Upper lobe of left lung (tissue), 6 donors: ENCODE results near the gene PELO. TPM values are rescaled to one million over a fixed set of nuclear protein-coding genes. Genes with fewer than 3 reads are reported as not detected.
A peak's percentile ranks its signal among the peaks of the same experiment; 100 is the strongest.

Source experiments
- ATAC-seq, 2 donors: fragments of 200-7000 bp; cut with Tn5 transposase; one replicate each; pipeline ENCODE4 v1.9.1; 2022; ENCODE audit warnings: mild to moderate bottlenecking in 2 of 2, moderate library complexity in 2 of 2; ENCODE audit not compliant: low FRiP score in 2 of 2
- DNase-seq, 2 donors: peaks; one replicate each; pipeline ENCODE4 v3.0.0-alpha.2; 2019 to 2020
- H3K27ac ChIP-seq, 4 donors: fragments of 200-600 bp; sonication (generic); one replicate each; pipeline ENCODE4 v1.5.1; 2016 to 2019
- H3K27me3 ChIP-seq, 4 donors: fragments of 200-600 bp; sonication (generic); one replicate each; pipeline ENCODE4 v1.5.1; 2017 to 2019
- H3K36me3 ChIP-seq, 4 donors: fragments of 200-600 bp; sonication (generic); one replicate each; pipeline ENCODE4 v1.5.1; 2016 to 2019
- H3K4me1 ChIP-seq, 4 donors: fragments of 200-600 bp; sonication (generic); one replicate each; pipeline ENCODE4 v1.5.1; 2018 to 2019
- H3K4me3 ChIP-seq, 4 donors: fragments of 200-600 bp; sonication (generic); one replicate each; pipeline ENCODE4 v1.5.1; 2017 to 2019; ENCODE audit warnings: mild to moderate bottlenecking in 2 of 4, moderate library complexity in 1 of 4
- H3K9me3 ChIP-seq, 4 donors: fragments of 200-600 bp; sonication (generic); one replicate each; pipeline ENCODE4 v1.5.1; 2018 to 2019
- EP300 ChIP-seq, 4 donors: sonication (generic); formaldehyde crosslinking; IDR thresholded peaks; one replicate each; pipeline ENCODE4 v1.5.1; 2017; ENCODE audit warnings: antibody characterized with exemption in 4 of 4, control low read depth in 2 of 4
- POLR2A ChIP-seq, 4 donors: fragments of 450-650 bp; IDR thresholded peaks; one replicate each; pipeline ENCODE4 v1.5.1; 2016 to 2017; ENCODE audit warnings: antibody characterized with exemption in 4 of 4, mild to moderate bottlenecking in 2 of 4
- POLR2AphosphoS5 ChIP-seq, 2 donors: sonication (generic); formaldehyde crosslinking; IDR thresholded peaks; one replicate each; pipeline ENCODE4 v1.5.1; 2017; ENCODE audit warnings: antibody characterized with exemption in 2 of 2
- WGBS, 2 donors: methylation state at CpG; one replicate each; pipeline ENCODE4 v1.1.5; 2017 to 2018; 5-methylcytosine and 5-hydroxymethylcytosine counted together
- total RNA-seq, 6 donors: library from RNA; depleted of rRNA in 4 of 6; stranded (reverse); fragments of >200 nt in 4 of 6; gene quantifications; one replicate each; pipeline versions ENCODE4 v1.1.0 to v1.2.1, GENCODE V29; 2016 to 2021
- TF ChIP-seq, protein P1 (sequence below), 6 experiments: fragments of 450-650 bp in 4 of 6; fragments of 200-600 bp in 2 of 6; sonication (generic) in 2 of 6; IDR thresholded peaks; one replicate each; pipeline ENCODE4 v1.5.1; 2016 to 2019; ENCODE audit warnings: antibody characterized with exemption in 6 of 6
- donor health status: DM: no; HTN: no; CAD: no; lungs with moderate emphysema.
- donor health status: DM: no; HTN: yes; CAD: no; lungs with severe emphysema.

The PELO gene
- total RNA-seq, 6 donors from 2014 or later, result 15.0 to 42.3 (median 28.7) TPM

DNA sequence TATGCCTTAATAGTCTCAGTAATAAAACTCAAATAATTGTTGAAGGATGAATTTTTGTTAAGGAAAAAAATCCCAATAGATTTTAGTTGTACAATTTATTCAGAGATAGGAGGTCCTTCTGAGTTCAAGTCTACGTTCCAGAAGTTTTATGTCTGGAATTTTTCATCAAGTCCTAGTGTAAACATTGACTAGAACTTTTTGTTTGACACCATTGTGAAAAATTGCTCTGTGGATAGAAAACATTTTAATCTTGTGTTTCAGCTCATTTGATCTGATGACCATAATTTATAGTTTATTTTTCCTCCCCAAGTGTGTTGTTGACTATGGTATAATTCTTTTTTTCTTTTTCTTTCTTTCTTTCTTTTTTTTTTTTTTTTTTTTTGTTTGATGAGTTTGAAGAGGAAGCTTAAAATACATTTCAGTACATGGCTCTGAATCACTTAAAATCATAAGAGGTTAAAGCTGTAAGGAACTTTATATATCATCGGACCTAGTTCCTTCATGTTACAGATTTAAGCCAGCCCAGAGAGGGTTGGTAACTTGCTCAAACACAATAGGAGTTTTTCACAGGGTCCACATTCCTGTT lies 20.7 kb downstream of the PELO start:
- Histone ChIP-seq H3K4me3 (no peak overlapping the region), H3K27ac (peak overlapping the region in 2 of 4 donors; percentile 74 to 82), H3K36me3 (peaks cover 0 to 5% (median 0%) of the 10 kb centered on the region in 4 donors), H3K27me3 (no peaks in the 10 kb centered on the region), H3K9me3 (no peaks in the 10 kb centered on the region), H3K4me1 (peaks cover 52 to 75% (median 54%) of the 10 kb centered on the region in 4 donors)
- DNase-seq (no peak), ATAC-seq (no peak)
- 48 to 56% methylated on average over 2 of the region's 2 CpGs for WGBS, 2 donors
- TF ChIP-seq POLR2AphosphoS5 (IDR thresholded peaks at IDR 0.05) (no peak), POLR2A (IDR thresholded peaks at IDR 0.05) (no peak), EP300 (IDR thresholded peaks at IDR 0.05) (no peak)
- TF ChIP-seq, protein P1, sequence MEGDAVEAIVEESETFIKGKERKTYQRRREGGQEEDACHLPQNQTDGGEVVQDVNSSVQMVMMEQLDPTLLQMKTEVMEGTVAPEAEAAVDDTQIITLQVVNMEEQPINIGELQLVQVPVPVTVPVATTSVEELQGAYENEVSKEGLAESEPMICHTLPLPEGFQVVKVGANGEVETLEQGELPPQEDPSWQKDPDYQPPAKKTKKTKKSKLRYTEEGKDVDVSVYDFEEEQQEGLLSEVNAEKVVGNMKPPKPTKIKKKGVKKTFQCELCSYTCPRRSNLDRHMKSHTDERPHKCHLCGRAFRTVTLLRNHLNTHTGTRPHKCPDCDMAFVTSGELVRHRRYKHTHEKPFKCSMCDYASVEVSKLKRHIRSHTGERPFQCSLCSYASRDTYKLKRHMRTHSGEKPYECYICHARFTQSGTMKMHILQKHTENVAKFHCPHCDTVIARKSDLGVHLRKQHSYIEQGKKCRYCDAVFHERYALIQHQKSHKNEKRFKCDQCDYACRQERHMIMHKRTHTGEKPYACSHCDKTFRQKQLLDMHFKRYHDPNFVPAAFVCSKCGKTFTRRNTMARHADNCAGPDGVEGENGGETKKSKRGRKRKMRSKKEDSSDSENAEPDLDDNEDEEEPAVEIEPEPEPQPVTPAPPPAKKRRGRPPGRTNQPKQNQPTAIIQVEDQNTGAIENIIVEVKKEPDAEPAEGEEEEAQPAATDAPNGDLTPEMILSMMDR (IDR thresholded peaks at IDR 0.05), result no peak

DNA sequence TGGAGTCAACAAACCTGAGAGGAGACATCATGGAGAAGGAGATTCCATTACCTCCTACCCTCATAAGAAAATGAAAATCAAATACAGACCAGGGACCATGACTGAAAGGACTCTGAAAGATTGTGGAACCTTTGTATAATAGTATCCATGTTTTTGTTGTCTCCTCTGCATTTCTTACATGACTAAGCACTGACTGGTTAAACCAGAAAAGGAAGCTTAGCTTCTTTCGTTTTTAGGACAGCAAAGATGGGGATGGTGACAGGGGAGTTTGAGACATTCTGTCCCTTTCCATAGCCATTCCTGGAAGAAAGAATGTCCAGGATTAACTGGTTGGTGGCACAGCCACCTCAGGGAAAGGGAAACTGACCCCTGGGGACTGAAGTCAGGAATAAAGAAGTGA lies 22.2 kb downstream of the PELO start:
- ATAC-seq (peak in 1 of 2 donors; percentile 43), DNase-seq (no peak)
- TF ChIP-seq EP300 (IDR thresholded peaks at IDR 0.05) (no peak), POLR2A (IDR thresholded peaks at IDR 0.05) (no peak), POLR2AphosphoS5 (IDR thresholded peaks at IDR 0.05) (no peak)
- TF ChIP-seq, protein P1 (IDR thresholded peaks at IDR 0.05), result no peak
- Histone ChIP-seq H3K4me3 (no peak overlapping the region), H3K9me3 (no peaks in the 10 kb centered on the region), H3K4me1 (peaks cover 44 to 78% (median 50%) of the 10 kb centered on the region in 4 donors), H3K27me3 (no peaks in the 10 kb centered on the region), H3K36me3 (no peaks in the 10 kb centered on the region), H3K27ac (peak overlapping the region; percentile 23 to 82 (median 60))
- WGBS, 2 donors, result 26 to 31% methylated on average over 1 of the region's 1 CpG

DNA sequence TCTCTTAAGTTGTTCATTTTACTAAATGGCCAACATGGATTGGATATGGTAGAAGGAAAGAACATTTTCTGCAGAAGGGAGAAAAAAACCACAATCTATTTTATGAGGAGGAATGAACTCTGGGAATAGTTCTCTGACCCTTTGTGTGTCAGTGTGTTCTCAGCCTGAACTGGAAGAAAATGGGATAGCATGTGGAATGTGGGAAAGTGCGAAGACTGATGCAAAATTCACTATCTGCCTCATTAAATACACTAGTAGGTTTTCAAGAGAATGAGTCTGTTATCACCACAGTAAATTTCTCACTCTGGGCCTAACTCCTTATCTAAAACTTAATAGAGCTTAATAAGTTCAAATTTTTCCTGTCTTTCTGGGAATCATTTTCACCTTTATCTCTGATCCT lies 22.7 kb downstream of the PELO start:
- ATAC-seq (no peak), DNase-seq (no peak)
- TF ChIP-seq EP300 (IDR thresholded peaks at IDR 0.05) (no peak), POLR2AphosphoS5 (IDR thresholded peaks at IDR 0.05) (no peak), POLR2A (IDR thresholded peaks at IDR 0.05) (no peak)
- TF ChIP-seq, protein P1 (IDR thresholded peaks at IDR 0.05), result no peak
- WGBS, 2 donors, result 41 to 90% methylated on average over 1 of the region's 1 CpG
- no peak overlapping the region for H3K4me3 ChIP-seq
- no peaks in the 10 kb centered on the region for H3K36me3 ChIP-seq
- no peaks in the 10 kb centered on the region for H3K27me3 ChIP-seq
- peak overlapping the region; percentile 14 to 82 (median 60) for H3K27ac ChIP-seq
- no peaks in the 10 kb centered on the region for H3K9me3 ChIP-seq
- peaks cover 39 to 77% (median 49%) of the 10 kb centered on the region in 4 donors for H3K4me1 ChIP-seq

DNA sequence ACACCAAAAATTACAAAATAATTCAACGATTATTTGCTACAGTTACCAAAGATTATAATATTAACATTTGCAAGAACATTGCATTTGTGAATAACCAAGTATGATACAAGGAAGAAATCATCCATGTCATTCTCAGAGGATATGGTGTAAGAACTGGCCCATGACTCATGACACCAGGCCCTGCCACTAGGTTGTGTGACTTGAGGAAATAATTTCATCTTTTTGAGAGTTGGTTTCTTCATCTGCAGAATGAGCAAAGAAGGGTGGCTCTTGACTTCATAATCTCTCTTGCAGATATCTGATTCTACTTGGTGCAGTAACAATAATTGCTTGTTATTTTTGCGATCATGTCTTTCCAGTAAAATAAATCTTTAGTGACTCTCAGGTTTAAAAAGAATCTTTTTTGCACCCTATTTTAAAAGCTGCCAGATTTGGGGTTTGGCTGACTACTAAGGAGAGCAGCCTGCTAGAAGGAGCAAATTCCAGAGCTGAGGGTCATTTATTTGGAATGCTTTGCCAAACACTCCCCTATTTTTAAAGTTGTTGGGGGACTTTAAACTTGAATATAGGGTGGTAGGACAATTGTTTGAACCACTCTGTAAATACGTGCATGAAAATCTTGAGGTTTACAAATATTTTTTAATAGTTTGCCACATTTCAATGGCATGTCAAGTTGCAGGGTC lies 23.5 kb downstream of the PELO start:
- H3K27ac ChIP-seq, result peak overlapping the region in 2 of 4 donors; percentile 46 to 82

DNA sequence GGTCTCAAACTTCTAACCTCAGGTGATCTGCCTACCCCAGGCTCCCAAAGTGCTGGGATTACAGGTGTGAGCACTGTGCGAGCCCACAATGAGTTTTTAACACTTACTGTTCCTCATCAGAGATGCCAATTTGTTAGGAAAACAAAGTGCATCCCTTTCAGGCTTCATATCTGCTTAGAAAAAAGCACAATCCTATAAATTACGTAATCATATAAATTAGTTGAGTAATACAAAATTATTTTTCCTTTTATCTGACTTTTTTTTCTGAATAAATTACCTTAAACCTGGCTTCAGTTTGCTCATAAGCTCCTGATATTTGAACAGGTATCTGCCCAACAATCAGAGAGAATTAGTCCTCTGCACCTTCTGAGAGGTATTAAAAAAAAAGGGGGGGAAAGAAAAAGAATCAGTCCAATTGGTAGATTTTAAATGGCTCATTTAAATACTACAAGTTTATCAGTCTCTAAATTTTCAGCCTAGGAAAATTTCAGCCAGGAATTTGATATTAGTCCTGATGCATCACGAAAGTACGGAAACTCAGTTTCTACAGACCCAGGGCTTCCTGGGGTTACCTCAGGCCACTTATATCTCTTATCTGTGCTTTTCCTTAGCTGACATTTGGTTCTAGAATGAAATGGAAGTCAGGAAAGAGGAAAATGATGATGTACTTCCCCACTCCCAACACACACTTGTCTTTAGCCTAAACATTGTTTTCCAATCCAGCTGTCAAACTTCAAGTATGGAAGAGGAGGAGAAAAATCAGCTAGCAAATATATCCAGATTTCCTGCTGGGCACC lies 26.8 kb downstream of the PELO start:
- TF ChIP-seq, protein P1 (IDR thresholded peaks at IDR 0.05), result no peak
- TF ChIP-seq EP300 (IDR thresholded peaks at IDR 0.05), result peak in 1 of 4 donors; percentile 33
- no peak for ATAC-seq
- DNase-seq, result no peak
- H3K4me1 ChIP-seq, result peaks cover 23 to 46% (median 39%) of the 10 kb centered on the region in 4 donors
- H3K4me3 ChIP-seq, result no peak overlapping the region
- H3K36me3 ChIP-seq, result no peaks in the 10 kb centered on the region
- WGBS, 2 donors, result 71 to 80% methylated on average over 4 of the region's 4 CpGs
- no peaks in the 10 kb centered on the region for H3K9me3 ChIP-seq
- peak overlapping the region in 3 of 4 donors; percentile 33 to 78 (median 67) for H3K27ac ChIP-seq
- H3K27me3 ChIP-seq, result no peaks in the 10 kb centered on the region

More for the DNA sequence above, 23.5 kb downstream of the PELO start:
- TF ChIP-seq EP300 (IDR thresholded peaks at IDR 0.05), result no peak
- peak; percentile 30 to 65 for TF ChIP-seq POLR2AphosphoS5 (IDR thresholded peaks at IDR 0.05)
- H3K36me3 ChIP-seq, result no peaks in the 10 kb centered on the region
- peak in 1 of 2 donors; percentile 57 for DNase-seq
- peak; percentile 60 to 62 for ATAC-seq
- WGBS, 2 donors, result 64 to 72% methylated on average over 3 of the region's 3 CpGs
- peaks cover 39 to 72% (median 50%) of the 10 kb centered on the region in 4 donors for H3K4me1 ChIP-seq
- H3K9me3 ChIP-seq, result no peaks in the 10 kb centered on the region
- H3K27me3 ChIP-seq, result no peaks in the 10 kb centered on the region
- H3K4me3 ChIP-seq, result no peak overlapping the region
